Measurements from ENCODE around the gene FRMD8. TPM values are rescaled to one million over a fixed set of nuclear protein-coding genes. Genes with fewer than 3 reads are reported as not detected.
A peak's percentile ranks its signal among the peaks of the same experiment; 100 is the strongest.

FRMD8 gene
- total RNA-seq, 1 experiment from 2014 or later, result 18.9 TPM

GRCh38 chr11:65431451-65432099, 45.1 kb downstream of the FRMD8 start:
- intact Hi-C loops (cut with micrococcal nuclease), result loop anchor here (2.0 kb wide), 1 partner anchor 15 kb away; no protein-coding TSS in a partner anchor
- Mint-ChIP-seq H3K4me3 (ENCODE audit: unreplicated experiment) (peak overlapping the region; percentile 98), H3K9me3 (ENCODE audit: unreplicated experiment) (no peaks in the 10 kb centered on the region), H3K4me1 (ENCODE audit: insufficient read depth, unreplicated experiment) (peaks cover 66% of the 10 kb centered on the region), H3K36me3 (ENCODE audit: insufficient read depth, unreplicated experiment) (peaks cover 100% of the 10 kb centered on the region), H3K27me3 (ENCODE audit: insufficient read depth, unreplicated experiment) (no peaks in the 10 kb centered on the region), H3K27ac (ENCODE audit: low read depth, unreplicated experiment) (peak overlapping the region; percentile 90)
- no peak for TF ChIP-seq CTCF (IDR thresholded peaks at IDR 0.05; ENCODE audit: unreplicated experiment)
- DNase-seq (ENCODE audit: unreplicated experiment), result peak; percentile 29
- no TSS peak for BruUV-seq (replicated peaks)
- ChIA-PET POLR2A (interaction anchor here (0.8 to 1.5 kb wide), 7 partner anchors 10 to 74 kb away, joined by 3 to 78 read pairs (median 6); partner anchors contain the start of genes MALAT1 and NEAT1), CTCF (interaction anchor here (0.6 kb wide), 1 partner anchor 12 kb away, joined by 3 read pairs; no protein-coding TSS in a partner anchor)

- no peak for TF ChIP-seq CTCF (IDR thresholded peaks at IDR 0.05; ENCODE audit: unreplicated experiment)
- Mint-ChIP-seq H3K4me1 (ENCODE audit: insufficient read depth, unreplicated experiment) (peaks cover 70% of the 10 kb centered on the region), H3K36me3 (ENCODE audit: insufficient read depth, unreplicated experiment) (peaks cover 100% of the 10 kb centered on the region), H3K27ac (ENCODE audit: low read depth, unreplicated experiment) (peak overlapping the region; percentile 90), H3K4me3 (ENCODE audit: unreplicated experiment) (peak overlapping the region; percentile 98), H3K9me3 (ENCODE audit: unreplicated experiment) (no peaks in the 10 kb centered on the region), H3K27me3 (ENCODE audit: insufficient read depth, unreplicated experiment) (no peaks in the 10 kb centered on the region)
- intact Hi-C loops (cut with micrococcal nuclease), result no loop called here
- CTCF ChIA-PET, result interaction anchor here (0.6 kb wide), 1 partner anchor 13 kb away, joined by 3 read pairs; no protein-coding TSS in a partner anchor
- no peak for DNase-seq (ENCODE audit: unreplicated experiment)
- BruUV-seq (replicated peaks), result no TSS peak
- POLR2A ChIA-PET, result interaction anchor here (0.7 to 1.5 kb wide), 12 partner anchors 10 to 76 kb away, joined by 3 to 78 read pairs (median 5); partner anchors contain the start of genes MALAT1 and NEAT1
These were observed 45.7 kb downstream of the FRMD8 start for GRCh38 chr11:65432100-65432650.

GRCh38 chr11:65432686-65433582, 46.5 kb downstream of the FRMD8 start:
- Mint-ChIP-seq H3K4me1 (ENCODE audit: insufficient read depth, unreplicated experiment) (peaks cover 70% of the 10 kb centered on the region), H3K36me3 (ENCODE audit: insufficient read depth, unreplicated experiment) (peaks cover 100% of the 10 kb centered on the region), H3K4me3 (ENCODE audit: unreplicated experiment) (peak overlapping the region; percentile 98), H3K9me3 (ENCODE audit: unreplicated experiment) (no peaks in the 10 kb centered on the region), H3K27me3 (ENCODE audit: insufficient read depth, unreplicated experiment) (no peaks in the 10 kb centered on the region), H3K27ac (ENCODE audit: low read depth, unreplicated experiment) (peak overlapping the region; percentile 90)
- no peak for TF ChIP-seq CTCF (IDR thresholded peaks at IDR 0.05; ENCODE audit: unreplicated experiment)
- ChIA-PET POLR2A (interaction anchor here (0.7 to 5.0 kb wide), 15 partner anchors 9 to 75 kb away, joined by 3 to 390 read pairs (median 7); partner anchors contain the start of genes MALAT1 and NEAT1), CTCF (interaction anchor here (1.6 kb wide), 1 partner anchor 17 kb away, joined by 5 read pairs; no protein-coding TSS in a partner anchor)
- DNase-seq (ENCODE audit: unreplicated experiment), result peak; percentile 57
- no TSS peak for BruUV-seq (replicated peaks)
- intact Hi-C loops (cut with micrococcal nuclease), result no loop called here

Data from MCF 10A (cell line).